CMK (cell line): ENCODE data around the gene ZNF444.
A peak's percentile ranks its signal among the peaks of the same experiment; 100 is the strongest.

Experiments
- DNase-seq: peaks from one replicate; pipeline ENCODE4 v3.0.0-alpha.2; 2010; ENCODE audit warnings: low read depth

ZNF444 gene

GRCh38 chr19:56107626-56108351 is 33.3 kb upstream of the ZNF444 start:
- DNase-seq: no peak

- no peak for DNase-seq
Observed at GRCh38 chr19:56108447-56109195, 32.5 kb upstream of the ZNF444 start.

- DNase-seq: no peak
Observed at GRCh38 chr19:56109226-56109625, 31.9 kb upstream of the ZNF444 start.

- no peak for DNase-seq
Observed at GRCh38 chr19:56110515-56111448, 30.3 kb upstream of the ZNF444 start.

- DNase-seq: no peak
Observed at GRCh38 chr19:56111601-56112312, 29.3 kb upstream of the ZNF444 start.

- no peak for DNase-seq
Observed at GRCh38 chr19:56112313-56112709, 28.8 kb upstream of the ZNF444 start.

GRCh38 chr19:56113074-56113632 is 27.9 kb upstream of the ZNF444 start:
- no peak for DNase-seq

- no peak for DNase-seq
Observed at GRCh38 chr19:56114051-56114777, 26.9 kb upstream of the ZNF444 start.

GRCh38 chr19:56114778-56115110 is 26.3 kb upstream of the ZNF444 start:
- DNase-seq: no peak

GRCh38 chr19:56115490-56115889 is 25.6 kb upstream of the ZNF444 start:
- no peak for DNase-seq

GRCh38 chr19:56116606-56117005 is 24.5 kb upstream of the ZNF444 start:
- no peak for DNase-seq

- DNase-seq: no peak
Observed at GRCh38 chr19:56117376-56117884, 23.7 kb upstream of the ZNF444 start.

- DNase-seq: no peak
Observed at GRCh38 chr19:56117889-56118288, 23.2 kb upstream of the ZNF444 start.

GRCh38 chr19:56118666-56119581 is 22.2 kb upstream of the ZNF444 start:
- no peak for DNase-seq

GRCh38 chr19:56119582-56119978 is 21.5 kb upstream of the ZNF444 start:
- DNase-seq: no peak

GRCh38 chr19:56120002-56120370 is 21.1 kb upstream of the ZNF444 start:
- DNase-seq: no peak

GRCh38 chr19:56120371-56121179 is 20.5 kb upstream of the ZNF444 start:
- peak; percentile 87 for DNase-seq
